AG08396 (cell line): ENCODE data around the gene KIFC3.
A peak's percentile ranks its signal among the peaks of the same experiment; 100 is the strongest.
"Not testable (repeated sequence)": the region's sequence is repeated elsewhere in the genome, so short reads cannot be mapped to it uniquely, and the experiment has no call there.

Source experiments
- DNase-seq: peaks from one replicate; pipeline ENCODE4 v3.0.0; 2012; ENCODE audit warnings: low spot score, mixed read lengths

The KIFC3 gene

GRCh38 chr16:57739756-57740422 lies 62.4 kb downstream of the KIFC3 start:
- no peak for DNase-seq

DNA sequence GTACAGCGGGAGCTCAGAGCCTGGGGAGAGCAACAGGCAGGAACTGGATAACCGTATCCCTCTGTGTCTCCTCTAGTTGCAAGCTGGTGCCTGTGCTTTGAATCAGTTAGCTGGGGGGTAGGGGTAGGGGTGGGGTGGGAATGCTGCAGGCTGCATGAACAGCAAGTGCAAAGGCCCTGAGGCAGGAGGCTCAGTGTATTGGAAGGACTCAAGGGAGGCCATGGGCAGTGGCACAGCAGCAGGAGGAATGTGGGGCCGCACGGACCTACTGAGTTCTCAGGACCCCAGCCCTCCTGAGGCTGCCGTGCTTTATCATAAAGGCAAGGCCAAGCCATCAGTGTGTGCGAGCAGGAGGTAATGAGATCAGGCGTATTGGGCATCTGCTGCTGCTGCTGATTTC lies 63.4 kb downstream of the KIFC3 start:
- no peak for DNase-seq

DNA sequence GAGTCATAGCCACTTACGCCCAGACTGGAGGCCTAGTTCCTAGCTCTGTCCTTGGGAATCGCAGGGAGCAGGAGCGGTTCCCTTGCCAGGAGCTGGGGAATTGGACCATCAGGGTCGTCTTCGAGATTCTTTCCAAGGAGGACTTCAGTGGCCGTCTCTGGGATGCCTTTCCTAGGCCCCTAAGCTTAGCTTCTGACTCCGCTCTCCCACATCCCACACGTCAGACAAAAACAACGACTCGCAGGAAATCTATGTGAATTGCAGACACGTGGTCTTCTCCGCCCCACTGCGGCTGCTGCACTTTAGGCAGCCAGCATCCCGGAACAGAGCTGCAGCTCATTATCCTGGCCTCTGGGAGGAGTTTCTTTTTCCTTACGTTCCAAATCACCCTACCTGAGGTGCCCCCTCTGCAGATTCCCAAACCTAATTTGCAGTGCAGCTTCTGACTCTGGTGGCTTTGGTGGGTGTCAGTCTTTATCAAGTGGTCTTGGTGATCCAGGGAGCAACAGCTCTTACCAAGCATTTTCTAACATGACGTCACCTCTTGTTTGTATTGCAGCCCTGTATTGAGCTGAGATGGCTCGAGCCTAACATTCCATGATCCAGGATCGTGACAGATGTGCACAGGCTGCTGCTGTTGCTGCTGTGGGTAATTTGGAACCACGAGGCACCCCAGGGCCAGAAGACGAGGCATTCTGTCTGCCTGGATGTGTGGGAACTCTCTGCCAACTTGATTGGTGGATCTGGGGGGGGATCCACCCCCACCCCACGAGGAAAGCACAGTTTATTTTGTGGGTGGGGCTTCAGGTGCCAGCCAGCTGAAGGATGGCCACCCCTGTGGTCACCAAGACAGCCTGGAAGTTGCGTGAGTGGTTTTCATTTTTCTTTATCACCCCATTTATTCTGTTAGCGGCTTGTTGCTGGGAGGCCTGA lies 65.6 kb downstream of the KIFC3 start:
- peak; percentile 84 for DNase-seq

GRCh38 chr16:57735755-57736418 lies 66.4 kb downstream of the KIFC3 start, which contains the start of gene KATNB1:
Gene KATNB1, plus strand, starts transcription at chr16:57735770. Its CDS starts 1,474 bp downstream, at chr16:57737244.
- DNase-seq: no peak

DNA sequence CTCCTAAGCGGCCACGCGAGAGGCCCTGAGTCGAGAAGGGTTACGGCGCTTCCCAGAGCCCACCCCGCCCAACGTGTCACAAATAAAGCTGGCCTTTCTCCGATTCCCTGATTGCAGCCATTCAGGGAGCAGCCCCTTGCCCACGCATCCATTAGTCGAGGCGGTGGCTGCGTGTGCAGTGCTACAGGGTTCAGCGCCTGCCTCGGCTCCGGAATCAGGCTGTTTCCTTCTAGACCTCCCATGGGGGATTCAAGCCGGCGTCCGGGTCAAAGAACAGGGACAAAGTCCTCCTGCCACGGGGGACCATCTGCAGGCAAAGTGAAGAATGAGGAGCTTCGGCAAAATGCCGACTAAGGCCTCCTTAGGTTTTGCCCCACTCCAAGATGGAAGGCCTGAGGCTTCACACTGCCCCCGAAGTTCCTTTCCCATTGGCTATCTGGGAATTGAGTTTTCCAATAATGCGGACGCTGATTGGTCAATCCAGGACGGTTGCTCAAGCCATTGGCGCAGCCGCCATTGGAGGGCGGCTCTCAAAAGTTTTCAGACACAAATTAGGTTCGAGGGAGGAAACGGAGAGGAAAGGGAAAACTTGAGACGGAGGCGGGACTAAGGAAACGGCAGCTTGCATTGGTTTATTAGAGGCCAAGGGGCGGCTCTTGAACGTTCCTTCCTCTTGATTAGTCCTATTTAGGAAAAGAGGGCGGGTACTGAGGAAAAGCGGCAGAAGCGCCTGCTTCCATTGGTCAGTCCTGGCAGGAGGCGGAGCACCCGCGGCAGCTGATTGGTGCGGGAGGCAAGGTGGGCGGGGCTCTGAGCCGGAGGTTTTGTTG lies 67.2 kb downstream of the KIFC3 start:
- DNase-seq: peak; percentile 99

- no peak for DNase-seq
Measured at GRCh38 chr16:57734308-57734924, 67.9 kb downstream of the KIFC3 start.

- DNase-seq: no peak
Measured at GRCh38 chr16:57732714-57733113, 69.6 kb downstream of the KIFC3 start.

DNA sequence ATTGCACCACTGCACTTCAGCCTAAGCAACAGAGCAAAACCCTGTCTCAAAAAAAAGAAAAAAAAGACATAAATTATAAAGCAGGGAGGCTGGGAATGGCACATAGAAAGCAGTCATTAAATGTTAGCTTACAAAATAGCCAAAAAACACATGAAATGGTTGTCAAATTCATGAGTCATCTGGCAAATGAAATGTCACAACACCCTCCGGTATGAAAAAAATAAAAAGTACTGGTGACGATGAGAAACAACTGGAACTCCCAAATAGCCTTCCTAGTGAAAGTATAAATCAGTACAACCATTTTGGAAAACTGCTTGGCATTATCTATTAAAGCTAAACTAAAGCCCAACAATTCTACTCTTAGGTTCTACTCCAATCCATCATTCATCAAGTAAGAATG lies 70.3 kb downstream of the KIFC3 start:
- peak; percentile 54 for DNase-seq

DNA sequence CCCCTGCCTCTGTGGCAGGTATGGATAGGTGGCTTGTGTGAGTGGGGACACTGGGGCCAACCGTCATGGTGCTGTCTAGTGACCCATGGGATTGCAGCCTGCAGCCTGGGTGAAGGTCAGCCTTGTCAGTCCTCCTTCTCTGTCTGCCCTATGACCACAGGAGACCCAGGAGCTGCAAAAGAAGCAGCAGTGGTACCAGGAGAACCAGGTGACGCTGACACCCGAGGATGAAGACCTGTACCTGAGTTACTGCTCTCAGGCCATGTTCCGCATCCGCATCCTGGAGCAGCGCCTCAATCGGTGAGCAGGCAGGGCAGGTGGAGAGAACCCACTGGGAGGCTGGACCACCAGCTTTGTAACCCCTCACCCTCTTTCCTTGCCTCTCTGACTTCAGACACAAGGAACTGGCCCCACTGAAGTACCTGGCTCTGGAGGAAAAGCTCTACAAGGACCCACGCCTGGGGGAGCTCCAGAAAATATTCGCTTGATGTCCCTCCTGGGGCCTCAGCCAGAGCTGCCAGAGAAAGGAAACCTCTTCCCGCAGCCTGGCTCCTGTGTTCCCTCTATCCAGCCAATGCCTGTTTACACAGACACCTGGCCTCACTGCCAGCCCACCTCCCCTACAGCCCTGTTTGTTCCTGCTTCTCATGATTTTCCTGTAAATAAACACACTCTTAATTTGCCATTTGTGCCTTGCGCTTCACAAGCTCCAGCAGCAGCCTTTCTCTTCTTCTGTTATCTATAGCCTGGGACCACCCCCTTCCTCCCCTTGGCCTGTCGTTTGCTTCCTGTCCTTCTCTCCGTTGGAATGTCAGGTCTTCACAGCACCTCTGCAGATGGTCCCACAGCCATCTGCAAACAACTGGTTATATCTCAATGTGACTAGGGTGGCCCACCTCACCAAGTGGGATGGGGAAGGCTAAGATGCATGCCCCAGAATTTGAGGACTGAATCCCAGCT lies 71.2 kb downstream of the KIFC3 start:
- DNase-seq: no peak

DNA sequence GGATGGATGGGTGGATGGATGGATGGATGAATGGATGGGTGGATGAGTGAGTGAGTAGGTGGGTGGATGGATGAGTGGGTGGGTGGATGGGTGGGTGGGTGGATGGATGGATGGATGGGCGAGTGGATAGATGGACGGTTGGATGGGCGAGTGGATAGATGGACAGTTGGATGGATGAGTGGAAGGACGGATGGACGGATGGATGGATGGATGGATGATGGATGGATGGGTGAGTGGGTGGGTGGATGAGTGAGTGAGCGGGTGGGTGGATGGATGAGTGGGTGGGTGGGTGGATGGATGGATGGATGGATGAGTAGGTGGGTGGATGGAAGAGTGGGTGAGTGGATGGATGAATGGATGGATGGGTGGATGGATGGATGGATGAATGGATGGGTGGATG lies 72.4 kb downstream of the KIFC3 start:
- not testable (repeated sequence) for DNase-seq

GRCh38 chr16:57729182-57729484 lies 73.2 kb downstream of the KIFC3 start:
- DNase-seq: no peak

- no peak for DNase-seq
Measured at GRCh38 chr16:57728336-57729181, 73.7 kb downstream of the KIFC3 start.

DNA sequence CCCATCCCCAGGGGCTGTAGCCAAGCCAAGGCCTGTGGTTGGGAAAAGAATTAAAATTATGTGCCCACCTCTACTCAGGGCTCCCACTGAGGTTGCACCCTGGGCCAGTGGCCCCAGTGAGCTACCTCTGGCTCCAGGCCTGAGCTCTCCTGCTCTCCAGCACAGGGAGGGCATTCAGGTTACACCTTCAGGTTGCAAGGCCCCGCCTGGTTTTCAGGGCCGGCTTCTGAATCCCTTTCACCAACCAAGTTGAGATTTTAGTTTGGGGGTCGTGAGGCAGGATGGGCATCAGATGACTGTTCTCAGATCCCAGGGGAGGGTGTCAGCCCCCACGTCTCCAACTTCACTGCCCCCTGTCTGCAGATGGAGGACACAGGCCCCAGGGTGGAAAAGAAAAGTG lies 74.7 kb downstream of the KIFC3 start:
- no peak for DNase-seq

GRCh38 chr16:57726433-57726947 lies 75.8 kb downstream of the KIFC3 start:
- no peak for DNase-seq

DNA sequence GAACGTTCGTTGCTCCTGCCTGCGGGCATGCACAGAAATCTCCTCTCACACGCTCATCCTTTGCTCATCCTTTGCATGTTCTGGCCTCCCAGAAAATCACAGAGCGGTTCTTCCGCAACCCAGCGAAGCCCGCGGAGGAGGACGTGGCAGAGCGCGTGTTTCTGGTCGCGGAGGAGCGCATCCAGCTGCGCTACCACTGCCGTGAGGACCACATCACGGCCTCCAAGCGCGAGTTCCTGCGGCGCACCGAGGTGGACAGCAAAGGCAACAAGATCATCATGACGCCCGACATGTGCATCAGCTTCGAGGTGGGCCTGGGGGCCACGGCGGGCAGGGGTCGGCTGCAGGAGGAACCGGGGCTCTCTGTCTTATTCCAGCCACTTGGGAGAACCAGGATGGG lies 76.3 kb downstream of the KIFC3 start:
- DNase-seq: no peak

GRCh38 chr16:57725554-57725953 lies 76.7 kb downstream of the KIFC3 start:
- no peak for DNase-seq

- no peak for DNase-seq
Measured at GRCh38 chr16:57725151-57725550, 77.1 kb downstream of the KIFC3 start.

DNA sequence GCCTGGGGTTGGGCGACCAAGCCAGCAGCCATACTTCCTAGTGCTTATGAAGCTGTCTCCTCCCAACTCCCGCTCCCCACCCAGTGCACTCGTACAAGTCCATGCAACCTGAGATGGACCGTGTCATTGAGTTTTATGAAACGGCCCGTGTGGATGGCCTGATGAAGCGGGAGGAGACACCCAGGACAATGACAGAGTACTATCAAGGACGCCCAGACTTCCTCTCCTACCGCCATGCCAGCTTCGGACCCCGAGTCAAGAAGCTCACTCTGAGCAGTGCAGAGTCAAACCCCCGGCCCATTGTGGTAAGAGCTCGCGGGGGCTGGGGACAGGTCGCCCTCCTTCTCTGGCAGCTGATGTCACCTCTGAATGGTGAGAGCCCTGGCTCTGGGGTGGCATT lies 77.8 kb downstream of the KIFC3 start:
- no peak for DNase-seq

- DNase-seq: no peak
Measured at GRCh38 chr16:57723170-57723569, 79.1 kb downstream of the KIFC3 start.
